ENCODE data around the gene HLCS.

GRCh38 chr21:36716836-36717235 is 249.6 kb downstream of the HLCS start:
- TF ChIP-seq, protein P1, sequence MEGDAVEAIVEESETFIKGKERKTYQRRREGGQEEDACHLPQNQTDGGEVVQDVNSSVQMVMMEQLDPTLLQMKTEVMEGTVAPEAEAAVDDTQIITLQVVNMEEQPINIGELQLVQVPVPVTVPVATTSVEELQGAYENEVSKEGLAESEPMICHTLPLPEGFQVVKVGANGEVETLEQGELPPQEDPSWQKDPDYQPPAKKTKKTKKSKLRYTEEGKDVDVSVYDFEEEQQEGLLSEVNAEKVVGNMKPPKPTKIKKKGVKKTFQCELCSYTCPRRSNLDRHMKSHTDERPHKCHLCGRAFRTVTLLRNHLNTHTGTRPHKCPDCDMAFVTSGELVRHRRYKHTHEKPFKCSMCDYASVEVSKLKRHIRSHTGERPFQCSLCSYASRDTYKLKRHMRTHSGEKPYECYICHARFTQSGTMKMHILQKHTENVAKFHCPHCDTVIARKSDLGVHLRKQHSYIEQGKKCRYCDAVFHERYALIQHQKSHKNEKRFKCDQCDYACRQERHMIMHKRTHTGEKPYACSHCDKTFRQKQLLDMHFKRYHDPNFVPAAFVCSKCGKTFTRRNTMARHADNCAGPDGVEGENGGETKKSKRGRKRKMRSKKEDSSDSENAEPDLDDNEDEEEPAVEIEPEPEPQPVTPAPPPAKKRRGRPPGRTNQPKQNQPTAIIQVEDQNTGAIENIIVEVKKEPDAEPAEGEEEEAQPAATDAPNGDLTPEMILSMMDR (IDR thresholded peaks at IDR 0.05) = no peak
- no peak for TF ChIP-seq EP300 (IDR thresholded peaks at IDR 0.05; ENCODE audit: low read depth)
- no peak for TF ChIP-seq POLR2AphosphoS5 (IDR thresholded peaks at IDR 0.05)
